Measurements from ENCODE around the gene IL21R. TPM values are rescaled to one million over a fixed set of nuclear protein-coding genes. Genes with fewer than 3 reads are reported as not detected.
A peak's percentile ranks its signal among the peaks of the same experiment; 100 is the strongest.

The IL21R gene
- total and polyA plus RNA-seq, 9 of the 15 experiments (the other 6 are each of a cell fraction or from before 2014, with no cell fraction given), result 0.04 to 0.34 (median 0.18) TPM; not detected in 1

DNA sequence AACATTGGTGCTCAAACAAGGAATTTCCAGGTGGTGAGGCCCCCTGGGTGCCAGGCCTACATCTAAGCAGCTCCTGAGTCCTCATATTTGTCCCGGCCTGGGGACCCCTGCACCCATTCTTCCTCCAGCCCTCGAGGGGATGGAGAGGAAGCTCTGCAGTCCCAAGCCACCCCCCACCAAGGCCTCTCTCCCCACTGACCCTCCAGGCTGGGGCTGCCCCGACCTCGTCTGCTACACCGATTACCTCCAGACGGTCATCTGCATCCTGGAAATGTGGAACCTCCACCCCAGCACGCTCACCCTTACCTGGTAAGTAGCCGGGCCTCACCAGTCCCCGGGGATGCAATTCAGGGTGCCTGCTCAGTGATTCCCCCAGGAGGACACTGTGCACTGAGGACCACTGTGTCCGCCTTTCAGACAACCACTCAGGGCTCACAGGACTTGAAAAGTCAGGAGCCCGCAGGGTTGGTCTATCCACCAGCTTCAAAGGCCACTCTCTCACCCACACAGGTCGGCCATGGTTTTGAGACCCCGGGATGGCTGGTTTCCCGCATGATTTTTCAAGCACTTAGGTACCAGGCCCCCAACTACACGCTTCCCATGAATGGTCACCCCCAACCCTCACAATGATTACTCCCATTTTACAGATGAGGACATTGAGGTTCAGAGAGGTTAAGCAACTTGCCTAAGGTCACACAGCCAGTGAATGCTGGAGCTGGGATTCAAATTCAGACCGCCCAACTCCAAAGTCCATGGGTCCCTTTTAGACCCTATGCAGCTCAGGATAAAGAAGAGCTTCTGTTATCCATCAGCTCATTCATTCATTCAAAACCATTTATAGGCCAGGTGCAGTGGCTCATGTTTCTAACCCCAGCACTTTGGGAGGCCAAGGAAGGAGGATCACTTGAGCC is 32.4 kb downstream of the IL21R start (continued):
- TF ChIP-seq, protein P1, sequence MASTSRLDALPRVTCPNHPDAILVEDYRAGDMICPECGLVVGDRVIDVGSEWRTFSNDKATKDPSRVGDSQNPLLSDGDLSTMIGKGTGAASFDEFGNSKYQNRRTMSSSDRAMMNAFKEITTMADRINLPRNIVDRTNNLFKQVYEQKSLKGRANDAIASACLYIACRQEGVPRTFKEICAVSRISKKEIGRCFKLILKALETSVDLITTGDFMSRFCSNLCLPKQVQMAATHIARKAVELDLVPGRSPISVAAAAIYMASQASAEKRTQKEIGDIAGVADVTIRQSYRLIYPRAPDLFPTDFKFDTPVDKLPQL (IDR thresholded peaks at IDR 0.05; ENCODE audit: extremely low read depth, insufficient read length), result no peak
- no peak for TF ChIP-seq CHD1 (IDR thresholded peaks at IDR 0.05; ENCODE audit: low read length)
- TF ChIP-seq, protein P2, sequence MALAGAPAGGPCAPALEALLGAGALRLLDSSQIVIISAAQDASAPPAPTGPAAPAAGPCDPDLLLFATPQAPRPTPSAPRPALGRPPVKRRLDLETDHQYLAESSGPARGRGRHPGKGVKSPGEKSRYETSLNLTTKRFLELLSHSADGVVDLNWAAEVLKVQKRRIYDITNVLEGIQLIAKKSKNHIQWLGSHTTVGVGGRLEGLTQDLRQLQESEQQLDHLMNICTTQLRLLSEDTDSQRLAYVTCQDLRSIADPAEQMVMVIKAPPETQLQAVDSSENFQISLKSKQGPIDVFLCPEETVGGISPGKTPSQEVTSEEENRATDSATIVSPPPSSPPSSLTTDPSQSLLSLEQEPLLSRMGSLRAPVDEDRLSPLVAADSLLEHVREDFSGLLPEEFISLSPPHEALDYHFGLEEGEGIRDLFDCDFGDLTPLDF (CRISPR knock-in tag; IDR thresholded peaks at IDR 0.05), result no peak
- TF ChIP-seq, protein P3, sequence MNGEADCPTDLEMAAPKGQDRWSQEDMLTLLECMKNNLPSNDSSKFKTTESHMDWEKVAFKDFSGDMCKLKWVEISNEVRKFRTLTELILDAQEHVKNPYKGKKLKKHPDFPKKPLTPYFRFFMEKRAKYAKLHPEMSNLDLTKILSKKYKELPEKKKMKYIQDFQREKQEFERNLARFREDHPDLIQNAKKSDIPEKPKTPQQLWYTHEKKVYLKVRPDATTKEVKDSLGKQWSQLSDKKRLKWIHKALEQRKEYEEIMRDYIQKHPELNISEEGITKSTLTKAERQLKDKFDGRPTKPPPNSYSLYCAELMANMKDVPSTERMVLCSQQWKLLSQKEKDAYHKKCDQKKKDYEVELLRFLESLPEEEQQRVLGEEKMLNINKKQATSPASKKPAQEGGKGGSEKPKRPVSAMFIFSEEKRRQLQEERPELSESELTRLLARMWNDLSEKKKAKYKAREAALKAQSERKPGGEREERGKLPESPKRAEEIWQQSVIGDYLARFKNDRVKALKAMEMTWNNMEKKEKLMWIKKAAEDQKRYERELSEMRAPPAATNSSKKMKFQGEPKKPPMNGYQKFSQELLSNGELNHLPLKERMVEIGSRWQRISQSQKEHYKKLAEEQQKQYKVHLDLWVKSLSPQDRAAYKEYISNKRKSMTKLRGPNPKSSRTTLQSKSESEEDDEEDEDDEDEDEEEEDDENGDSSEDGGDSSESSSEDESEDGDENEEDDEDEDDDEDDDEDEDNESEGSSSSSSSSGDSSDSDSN (IDR thresholded peaks at IDR 0.05; ENCODE audit: borderline replicate concordance in 1 of 2, low read depth in 2 of 2, low read length in 2 of 2), result no peak
- TF ChIP-seq RCOR1 (IDR thresholded peaks at IDR 0.05; ENCODE audit: borderline replicate concordance in 1 of 2, low read depth in 2 of 2, low read length in 2 of 2), result peak in 1 of 2 experiments; percentile 86; a peak in 2 of 4 replicates
- no peak for TF ChIP-seq TGIF2 (CRISPR knock-in tag; IDR thresholded peaks at IDR 0.05)
- TF ChIP-seq, protein P4, sequence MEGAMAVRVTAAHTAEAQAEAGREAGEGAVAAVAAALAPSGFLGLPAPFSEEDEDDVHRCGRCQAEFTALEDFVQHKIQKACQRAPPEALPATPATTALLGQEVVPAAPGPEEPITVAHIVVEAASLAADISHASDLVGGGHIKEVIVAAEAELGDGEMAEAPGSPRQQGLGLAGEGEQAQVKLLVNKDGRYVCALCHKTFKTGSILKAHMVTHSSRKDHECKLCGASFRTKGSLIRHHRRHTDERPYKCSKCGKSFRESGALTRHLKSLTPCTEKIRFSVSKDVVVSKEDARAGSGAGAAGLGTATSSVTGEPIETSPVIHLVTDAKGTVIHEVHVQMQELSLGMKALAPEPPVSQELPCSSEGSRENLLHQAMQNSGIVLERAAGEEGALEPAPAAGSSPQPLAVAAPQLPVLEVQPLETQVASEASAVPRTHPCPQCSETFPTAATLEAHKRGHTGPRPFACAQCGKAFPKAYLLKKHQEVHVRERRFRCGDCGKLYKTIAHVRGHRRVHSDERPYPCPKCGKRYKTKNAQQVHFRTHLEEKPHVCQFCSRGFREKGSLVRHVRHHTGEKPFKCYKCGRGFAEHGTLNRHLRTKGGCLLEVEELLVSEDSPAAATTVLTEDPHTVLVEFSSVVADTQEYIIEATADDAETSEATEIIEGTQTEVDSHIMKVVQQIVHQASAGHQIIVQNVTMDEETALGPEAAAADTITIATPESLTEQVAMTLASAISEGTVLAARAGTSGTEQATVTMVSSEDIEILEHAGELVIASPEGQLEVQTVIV (CRISPR knock-in tag; IDR thresholded peaks at IDR 0.05; ENCODE audit: borderline replicate concordance), result no peak
- no peak for TF ChIP-seq HDAC1 (IDR thresholded peaks at IDR 0.05)
- TF ChIP-seq NONO (IDR thresholded peaks at IDR 0.05; ENCODE audit: low read depth in 2 of 2, low read length in 1 of 2), result no peak
- TF ChIP-seq ZSCAN32 (CRISPR knock-in tag; IDR thresholded peaks at IDR 0.05), result no peak
- TF ChIP-seq SRSF7 (optimal IDR thresholded peaks at IDR 0.05; ENCODE audit: low read depth, low read length), result no peak
- no peak for TF ChIP-seq TARDBP (IDR thresholded peaks at IDR 0.05)
- TF ChIP-seq, protein P5, sequence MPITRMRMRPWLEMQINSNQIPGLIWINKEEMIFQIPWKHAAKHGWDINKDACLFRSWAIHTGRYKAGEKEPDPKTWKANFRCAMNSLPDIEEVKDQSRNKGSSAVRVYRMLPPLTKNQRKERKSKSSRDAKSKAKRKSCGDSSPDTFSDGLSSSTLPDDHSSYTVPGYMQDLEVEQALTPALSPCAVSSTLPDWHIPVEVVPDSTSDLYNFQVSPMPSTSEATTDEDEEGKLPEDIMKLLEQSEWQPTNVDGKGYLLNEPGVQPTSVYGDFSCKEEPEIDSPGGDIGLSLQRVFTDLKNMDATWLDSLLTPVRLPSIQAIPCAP (CRISPR knock-in tag; IDR thresholded peaks at IDR 0.05; ENCODE audit: borderline replicate concordance), result no peak
- no peak for TF ChIP-seq JUND (IDR thresholded peaks at IDR 0.05; ENCODE audit: borderline replicate concordance, low read depth, low read length)
- TF ChIP-seq JUND (tag; IDR thresholded peaks at IDR 0.05; ENCODE audit: borderline replicate concordance, low read depth, low read length), result no peak
- no peak for TF ChIP-seq ZFP30 (CRISPR knock-in tag; IDR thresholded peaks at IDR 0.05; ENCODE audit: borderline replicate concordance)
- no peak for TF ChIP-seq SIX5 (IDR thresholded peaks at IDR 0.05; ENCODE audit: borderline replicate concordance in 1 of 2, insufficient read depth in 1 of 2, low read depth in 1 of 2, low read length in 2 of 2)
- no peak for TF ChIP-seq TAF15 (IDR thresholded peaks at IDR 0.05; ENCODE audit: low read depth, low read length)
